GM19099 (cell line): Measurements from ENCODE around the gene TSPYL4.

Source experiments
- POLR2A ChIP-seq: IDR thresholded peaks from 3 replicates; pipeline ENCODE4 v1.6.1; 2011; ENCODE audit warnings: low read depth; ENCODE audit not compliant: insufficient read length; ENCODE audit errors: extremely low read depth

The TSPYL4 gene

DNA sequence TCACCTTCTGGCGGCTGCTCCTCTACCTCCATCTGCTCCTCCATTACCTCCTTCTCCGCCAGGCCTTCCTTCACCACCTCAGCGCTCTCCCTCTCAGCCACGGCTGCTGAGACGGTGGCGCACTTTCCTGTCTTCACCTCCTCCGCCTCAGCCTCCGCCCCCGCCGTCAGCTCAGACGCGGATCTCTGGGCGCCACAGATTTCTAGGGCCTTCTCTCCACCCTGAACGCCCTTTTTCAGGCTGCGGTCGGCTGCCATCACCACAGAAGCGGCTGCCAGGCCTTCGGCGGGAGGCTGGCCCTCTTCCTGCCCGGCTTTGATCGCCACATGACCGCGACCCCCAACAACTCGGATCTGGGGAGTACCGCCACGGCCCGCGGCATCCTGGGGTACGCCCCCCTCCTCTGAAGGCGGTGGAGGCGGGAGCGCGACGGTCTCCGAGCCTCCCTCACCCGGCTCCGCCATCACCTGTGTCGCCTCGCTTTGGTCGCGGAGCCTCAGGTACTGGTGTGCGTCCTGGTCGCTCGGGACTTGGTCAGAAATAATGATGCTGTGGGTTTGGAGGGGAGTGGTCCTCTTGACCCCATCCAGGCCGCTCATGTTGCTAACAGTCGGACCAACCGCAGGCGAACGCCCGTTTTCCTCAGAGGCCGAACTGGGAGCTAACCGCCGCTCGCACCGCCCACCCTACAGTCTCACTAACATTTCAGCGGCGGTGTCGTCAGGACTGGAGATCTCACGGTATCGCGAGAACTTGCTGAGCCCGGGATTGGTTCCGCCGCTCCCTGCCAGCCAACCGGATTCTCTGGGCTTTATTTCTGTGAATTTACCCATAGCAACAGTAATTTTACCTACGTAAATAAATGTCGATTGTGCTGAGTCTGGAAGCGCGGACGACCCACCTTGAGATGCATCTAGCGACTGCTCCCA lies 25.6 kb upstream of the TSPYL4 start, which contains the start of gene TSPYL1:
TSS of gene TSPYL1 (minus strand) at position 699 of the 929 bp plus-strand sequence. CDS start at position 599, 100 bp downstream.
- peak; percentile 88 for TF ChIP-seq POLR2A

DNA sequence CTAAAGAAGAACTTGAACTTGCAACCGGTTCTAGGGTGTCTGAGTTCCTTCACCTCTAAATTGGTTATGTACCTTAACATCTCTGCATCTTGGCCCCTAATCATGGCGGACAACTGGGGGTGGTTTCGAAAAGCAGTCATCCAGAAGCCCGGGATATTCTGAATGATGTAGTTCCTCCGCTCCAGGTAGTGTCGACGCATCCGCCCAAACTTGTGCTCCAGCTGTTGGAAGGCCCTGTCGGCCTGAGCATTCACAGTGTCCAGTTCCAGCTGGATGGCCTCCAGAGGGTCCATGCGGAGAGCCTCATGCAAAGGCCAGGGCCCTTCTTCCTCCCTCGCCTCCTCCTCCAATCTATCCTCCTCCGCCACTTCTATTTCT lies 25.0 kb upstream of the TSPYL4 start:
- TF ChIP-seq POLR2A, result no peak

DNA sequence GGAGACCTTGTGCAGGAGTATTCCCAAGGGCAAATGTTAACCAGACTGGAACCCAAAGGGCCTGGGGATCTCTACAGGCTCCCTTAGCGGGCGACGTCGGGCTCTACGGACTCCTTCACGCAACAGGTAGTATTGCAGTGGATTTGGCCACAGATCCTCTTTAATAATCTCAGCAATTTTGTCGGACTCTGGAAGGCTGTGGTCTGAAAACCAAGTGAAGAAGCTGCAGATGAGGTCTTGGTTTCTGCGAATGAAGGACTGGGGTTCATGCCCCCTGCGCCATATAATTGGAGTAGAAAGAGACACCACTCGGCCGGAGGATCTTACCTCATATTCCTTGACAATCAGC lies 24.6 kb upstream of the TSPYL4 start:
- TF ChIP-seq POLR2A, result no peak

DNA sequence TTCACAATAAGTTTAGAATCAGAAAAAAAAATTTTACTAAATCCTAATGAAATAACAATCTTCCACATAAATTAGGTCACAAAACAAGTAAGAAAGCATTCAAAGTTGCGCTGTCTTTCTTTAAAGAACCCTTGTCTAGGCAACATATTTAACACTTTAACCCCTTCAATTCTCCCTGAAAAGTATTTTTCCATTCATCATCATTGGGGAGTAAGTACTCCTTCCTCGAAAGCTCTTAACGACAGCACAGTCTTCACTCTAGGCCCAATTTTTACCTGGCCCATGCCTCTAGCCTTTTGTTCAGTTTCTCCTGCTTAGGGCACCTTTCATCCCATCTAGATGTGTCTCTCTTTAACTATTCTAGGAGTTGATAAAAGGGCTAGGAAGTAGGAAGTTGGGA lies 23.2 kb upstream of the TSPYL4 start:
- no peak for TF ChIP-seq POLR2A

DNA sequence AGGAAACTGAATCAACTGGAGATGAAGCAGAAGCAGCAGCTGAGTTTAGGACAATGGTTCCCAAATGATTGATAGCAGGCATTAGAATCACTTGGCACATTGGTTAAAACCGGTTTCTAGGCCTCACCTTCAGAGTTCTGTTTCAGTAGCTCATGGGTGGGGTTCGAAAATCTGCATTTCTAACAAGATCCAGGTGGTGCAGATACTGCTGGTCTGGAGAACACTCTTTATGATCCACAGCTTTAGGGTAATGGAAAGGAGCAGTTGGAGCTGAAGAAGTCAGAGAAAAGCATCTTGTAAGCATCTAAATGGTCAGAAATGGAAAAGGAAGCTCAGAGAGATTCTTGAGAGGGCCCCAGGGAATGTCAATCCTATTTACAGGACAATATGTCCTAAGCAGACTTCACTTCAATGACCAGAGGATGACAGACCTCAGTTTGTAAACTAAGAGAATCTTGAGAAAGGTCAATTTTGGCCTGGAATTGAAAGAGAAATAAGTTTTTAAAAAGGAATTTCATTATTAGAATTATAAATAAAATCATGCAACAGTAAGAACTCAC lies 17.4 kb upstream of the TSPYL4 start:
- no peak for TF ChIP-seq POLR2A

DNA sequence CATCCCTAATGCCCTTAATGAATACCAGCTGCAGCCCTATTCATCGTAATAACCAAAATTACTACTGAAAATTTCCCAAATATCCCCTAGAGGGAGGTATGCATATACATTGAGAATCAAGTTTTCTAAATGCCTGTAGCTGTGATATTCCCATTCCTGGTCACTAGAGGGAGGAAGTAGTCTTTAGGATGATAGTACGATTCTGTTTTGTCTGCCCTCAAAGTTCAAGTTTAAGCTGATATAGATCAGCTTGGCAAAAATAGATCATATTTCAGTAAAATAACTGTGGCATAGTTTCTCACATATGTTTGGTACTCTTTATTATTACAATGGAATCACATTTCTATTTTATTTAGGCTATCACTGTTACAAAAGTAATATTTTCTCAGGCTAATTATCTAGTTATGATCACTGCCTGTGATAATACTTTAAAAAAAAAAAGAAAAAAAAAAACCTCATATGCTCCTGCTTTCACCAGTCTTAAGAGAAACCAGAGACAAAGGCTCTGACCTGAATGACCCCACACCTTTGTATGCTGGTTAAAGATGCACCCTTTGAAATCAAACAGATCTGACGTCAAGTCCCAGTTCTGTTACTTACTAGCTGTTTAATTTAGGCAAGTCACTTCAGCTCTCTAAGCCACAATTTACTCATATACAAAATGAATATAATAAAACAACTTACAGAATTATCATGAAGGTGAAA lies 14.9 kb upstream of the TSPYL4 start:
- no peak for TF ChIP-seq POLR2A

DNA sequence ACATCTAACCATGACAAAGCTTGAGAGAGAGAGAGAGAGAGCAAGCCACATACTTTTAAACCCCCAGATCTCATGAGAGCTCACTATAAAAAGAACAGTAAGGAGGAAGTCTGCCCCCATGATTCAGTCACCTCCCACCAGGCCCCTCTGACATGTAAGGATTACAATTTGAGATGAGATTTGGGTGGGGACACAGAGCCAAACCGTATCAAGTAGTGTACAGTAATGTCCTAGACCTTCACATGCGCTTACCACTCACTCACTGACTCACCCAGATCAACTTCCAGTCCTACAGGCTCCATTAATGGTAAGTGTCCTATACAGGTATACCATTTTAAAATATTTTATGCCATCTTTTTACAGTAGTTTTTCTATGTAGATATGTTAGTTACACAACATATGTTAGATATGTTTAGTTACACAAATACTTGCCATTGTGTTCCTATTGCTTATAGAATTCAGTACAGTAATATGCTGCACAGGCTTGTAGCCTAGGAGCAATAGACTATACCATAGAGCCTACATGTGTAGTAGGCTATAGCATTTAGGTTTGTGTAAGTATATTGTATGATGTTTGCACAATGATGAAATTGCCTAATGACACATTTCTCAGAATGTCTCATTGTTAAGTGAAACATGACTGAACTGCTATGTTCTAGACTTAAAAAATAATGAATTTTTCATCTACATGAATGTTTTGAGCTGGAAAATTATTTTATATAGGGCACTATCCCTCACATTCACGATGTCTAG lies 14.1 kb upstream of the TSPYL4 start:
- TF ChIP-seq POLR2A, result no peak

DNA sequence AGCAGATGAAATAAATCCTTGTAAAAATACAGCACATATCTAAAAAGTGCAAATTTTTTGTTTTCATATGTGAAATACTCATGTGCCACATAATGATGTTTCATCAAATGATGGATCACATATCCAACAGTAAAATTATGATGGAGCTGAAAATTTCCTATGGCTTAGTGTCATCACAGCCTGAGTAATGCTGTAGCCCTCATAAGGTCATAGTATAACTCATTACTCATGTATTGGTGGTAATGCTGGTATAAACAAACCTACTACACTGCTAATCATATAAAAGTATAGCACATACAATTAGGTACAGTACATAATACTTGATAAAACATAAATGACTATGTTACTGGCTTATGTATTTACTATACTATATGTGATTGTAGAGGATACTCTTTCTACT lies 12.9 kb upstream of the TSPYL4 start:
- no peak for TF ChIP-seq POLR2A

DNA sequence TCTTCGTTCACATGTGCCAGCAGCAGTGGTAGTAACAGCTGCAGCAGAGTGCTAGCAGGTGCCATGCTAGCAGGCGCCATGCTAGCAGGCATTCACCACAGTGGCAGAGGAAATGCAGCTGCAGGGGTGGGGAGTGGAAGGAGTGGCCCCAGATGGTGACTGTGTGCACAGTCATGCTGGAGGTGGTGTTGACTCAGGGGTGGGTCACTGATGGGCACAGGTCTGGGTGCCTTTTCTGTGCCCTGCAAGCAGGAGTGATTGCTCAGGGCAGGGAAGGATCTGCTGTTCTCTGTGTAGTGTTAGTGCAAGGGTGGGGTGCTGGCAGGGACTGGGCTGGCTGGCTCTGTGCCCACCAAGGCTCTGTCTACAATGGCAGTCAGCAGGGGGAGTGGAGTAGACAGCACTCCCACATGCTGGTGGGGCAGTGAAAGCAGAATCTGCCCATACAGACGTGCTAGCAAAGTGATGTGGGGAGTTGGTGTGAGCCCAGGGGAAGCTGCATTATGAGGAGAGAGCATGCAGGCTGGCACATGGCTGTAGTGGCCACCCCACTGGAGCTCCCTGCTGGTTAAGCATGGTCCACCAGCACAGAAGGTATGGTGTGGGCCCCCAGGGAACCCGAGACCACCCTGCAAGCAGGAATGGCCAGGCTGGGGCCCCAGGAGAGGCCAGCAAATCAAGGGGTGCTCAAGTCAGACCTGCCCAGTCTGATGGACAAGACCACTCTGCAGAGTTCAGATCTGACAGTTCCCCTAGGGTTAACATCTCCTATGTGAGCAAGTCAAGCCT lies 11.4 kb upstream of the TSPYL4 start:
- TF ChIP-seq POLR2A, result no peak

DNA sequence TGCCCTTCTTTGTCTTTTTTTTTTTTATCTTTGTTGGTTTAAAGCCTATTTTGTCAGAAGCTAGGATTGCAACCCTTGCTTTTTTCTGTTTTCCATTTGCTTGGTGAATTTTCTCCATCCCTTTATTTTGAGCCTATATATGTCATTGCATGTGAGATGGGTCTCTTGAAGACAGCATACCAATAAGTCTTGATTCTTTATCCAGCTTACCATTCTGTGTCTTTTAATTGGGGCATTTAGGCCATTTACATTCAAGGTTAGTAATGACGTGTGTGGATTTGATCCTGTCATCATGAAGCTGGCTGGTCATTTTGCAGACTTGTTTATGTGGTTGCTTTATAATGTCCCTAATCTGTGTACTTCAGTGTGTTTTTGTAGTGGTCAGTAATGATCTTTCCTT lies 9.5 kb upstream of the TSPYL4 start:
- no peak for TF ChIP-seq POLR2A

DNA sequence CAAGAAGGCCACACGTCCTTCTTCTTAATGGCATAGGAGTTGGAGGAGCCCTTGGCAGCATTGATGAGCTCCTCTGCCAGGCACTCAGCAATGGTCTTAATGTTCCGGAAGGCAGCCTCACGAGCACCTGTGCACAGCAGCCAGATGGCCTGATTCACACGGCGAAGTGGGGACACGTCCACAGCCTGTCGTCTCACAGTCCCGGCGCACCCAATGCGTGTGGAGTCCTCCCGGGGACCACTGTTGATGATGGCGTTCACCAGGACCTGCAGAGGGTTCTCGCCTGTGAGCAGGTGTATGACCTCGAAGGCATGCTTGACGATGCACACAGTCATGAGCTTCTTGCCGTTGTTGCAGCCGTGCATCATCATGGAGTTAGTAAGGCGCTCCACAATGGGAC lies 4.6 kb upstream of the TSPYL4 start:
- TF ChIP-seq POLR2A, result no peak

DNA sequence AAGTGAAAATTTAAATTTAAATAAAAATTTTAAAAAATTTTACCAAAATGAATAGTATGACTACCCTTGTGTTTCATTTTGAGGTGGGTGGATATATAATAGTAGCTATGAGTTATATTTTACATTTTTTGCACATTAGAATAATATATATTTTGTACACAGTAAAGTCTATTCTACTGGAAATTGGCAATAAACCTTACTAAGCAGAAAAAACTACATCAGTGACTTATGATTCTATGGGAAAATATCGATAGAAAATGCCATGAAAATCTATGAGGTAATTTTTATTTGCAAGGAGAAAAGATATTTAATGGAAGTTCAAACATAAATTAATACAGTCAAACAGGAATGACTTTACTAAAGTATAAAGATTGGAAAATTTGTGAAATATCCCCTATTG lies 2.8 kb upstream of the TSPYL4 start:
- TF ChIP-seq POLR2A, result no peak

DNA sequence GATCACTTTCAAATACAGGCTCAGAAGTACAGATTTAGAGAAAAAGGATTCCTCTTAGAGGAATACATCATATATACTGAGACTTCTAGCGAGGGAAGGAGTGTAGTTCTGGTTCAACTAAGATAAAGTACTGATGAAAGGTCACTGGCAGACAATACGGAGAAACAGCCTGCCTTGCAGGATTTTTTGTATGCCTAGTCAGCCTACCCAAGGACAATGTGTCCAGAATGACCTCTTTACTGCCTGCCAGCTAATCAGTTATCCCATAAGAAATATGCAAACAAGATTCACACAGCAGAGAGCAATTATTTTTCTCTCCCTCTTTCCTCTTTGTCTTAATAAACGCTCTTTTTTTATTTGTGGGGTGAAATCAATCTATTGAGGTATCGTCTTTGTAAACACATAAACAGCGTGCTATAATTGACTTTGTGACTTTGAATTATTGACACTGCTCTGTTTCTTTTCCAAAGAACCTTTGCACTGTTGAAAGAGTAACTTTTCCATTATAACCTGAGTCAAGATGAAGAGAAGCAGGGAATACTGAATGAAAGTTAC lies 1.4 kb upstream of the TSPYL4 start:
- TF ChIP-seq POLR2A, result no peak
